Fibroblast of skin of scalp (primary cell): ENCODE results near the gene IL26.
"Not testable (repeated sequence)": the region's sequence is repeated elsewhere in the genome, so short reads cannot be mapped to it uniquely, and the experiment has no call there.

Experiments used
- DNase-seq: peaks from one replicate; pipeline ENCODE4 v3.0.0-alpha.2; 2013

Gene IL26

DNA sequence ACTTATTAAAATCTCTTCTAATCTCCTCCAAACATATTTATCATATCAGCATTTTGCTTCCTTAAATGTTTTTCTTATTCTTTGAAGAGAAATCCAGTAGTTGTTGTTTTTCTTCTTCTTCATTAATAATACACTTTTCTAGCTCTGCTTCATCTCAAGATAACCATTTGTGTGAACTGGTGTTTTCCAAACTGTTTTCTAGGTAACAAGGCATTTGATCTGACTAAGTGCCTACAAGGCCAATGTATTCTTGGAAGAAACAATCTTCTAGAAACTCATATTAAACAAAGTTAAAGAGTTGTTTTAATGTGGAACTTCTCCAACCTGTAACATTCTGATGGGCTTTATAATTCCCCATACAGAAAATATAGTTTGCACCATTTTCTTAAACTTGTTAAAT lies 35.3 kb downstream of the IL26 start:
- no peak for DNase-seq

DNA sequence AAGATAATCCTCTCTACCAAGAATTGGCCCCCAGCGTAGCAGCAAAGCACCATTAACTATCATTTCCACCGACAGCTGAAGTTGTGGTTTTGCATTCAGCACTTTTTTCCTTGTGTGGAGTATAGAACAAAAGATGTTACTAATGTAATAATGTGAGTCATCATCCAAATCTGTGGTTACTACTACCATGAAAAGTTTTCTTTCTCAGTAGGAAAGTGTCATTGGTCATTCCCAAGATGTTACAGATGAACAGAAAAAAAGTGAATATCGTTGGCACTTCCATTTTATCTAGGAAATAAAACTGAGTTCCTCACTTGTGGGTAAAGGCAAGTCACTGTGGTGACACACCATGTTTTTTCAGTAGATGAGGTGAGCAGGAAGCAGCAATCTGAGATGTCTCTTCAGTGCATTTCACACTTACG lies 35.8 kb downstream of the IL26 start:
- peak; percentile 73 for DNase-seq

DNA sequence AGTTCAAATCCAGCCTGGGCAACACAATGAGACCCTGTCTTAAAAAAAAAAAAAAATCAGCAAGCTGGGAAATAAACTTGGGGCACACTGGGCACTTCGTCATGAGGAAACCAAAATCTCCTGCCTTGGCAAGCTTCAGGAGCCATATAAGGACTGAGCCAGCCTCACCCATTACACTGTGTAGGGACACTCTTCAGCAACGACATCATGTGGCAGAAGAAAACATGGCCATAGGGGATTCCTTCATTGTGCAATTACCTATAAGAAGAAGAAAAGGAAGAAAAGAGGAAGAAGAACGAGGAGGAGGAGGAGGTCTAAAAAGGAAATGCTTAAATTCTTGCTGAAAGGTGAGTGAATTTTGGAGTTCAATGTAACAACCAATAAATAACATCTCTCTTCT lies 40.0 kb downstream of the IL26 start:
- DNase-seq, result no peak

DNA sequence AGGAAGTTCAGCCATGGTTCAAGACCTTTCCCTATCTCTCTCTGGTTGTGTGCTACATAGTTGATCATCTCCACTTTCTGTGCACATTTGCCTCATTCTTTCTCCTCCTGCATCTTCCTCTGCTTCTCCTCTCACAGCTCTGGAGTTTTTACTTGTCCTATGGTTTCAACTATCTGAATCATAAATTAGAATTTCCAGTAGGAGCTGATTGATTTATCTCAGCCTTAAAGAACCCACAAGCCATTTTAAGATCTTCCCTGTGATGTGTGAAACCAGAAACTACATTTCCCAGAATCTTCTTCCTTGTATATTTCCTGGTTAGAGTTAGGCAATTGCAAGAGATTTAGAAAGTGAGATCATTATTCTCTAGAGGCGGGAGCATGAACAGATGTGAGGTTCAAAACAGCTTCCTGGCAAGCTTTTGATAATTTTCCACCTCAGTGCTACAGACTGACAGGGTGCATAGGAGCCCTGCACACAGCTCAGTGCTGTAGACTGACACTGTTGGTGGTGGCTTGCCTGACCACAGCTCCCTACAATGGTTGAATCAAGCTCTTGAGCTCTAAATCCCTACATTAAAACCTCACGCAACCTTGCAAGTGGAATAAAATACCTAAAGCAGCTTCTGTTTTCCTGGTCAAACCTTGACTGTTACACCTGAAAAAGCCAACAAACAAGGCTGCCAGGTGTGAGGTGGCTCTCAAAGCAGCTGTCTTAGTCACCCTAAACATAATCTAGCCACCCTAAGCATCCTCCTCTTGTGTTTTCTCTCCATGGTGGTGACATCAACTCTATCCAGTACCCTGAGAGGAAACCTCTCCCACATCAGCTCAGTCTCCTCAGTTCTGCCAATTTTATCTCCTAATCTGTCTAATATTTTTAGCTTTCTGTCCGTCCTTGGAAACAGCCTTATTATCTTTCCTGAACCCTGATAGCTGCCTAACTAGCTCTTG lies 44.5 kb downstream of the IL26 start:
- DNase-seq, result peak; percentile 4

DNA sequence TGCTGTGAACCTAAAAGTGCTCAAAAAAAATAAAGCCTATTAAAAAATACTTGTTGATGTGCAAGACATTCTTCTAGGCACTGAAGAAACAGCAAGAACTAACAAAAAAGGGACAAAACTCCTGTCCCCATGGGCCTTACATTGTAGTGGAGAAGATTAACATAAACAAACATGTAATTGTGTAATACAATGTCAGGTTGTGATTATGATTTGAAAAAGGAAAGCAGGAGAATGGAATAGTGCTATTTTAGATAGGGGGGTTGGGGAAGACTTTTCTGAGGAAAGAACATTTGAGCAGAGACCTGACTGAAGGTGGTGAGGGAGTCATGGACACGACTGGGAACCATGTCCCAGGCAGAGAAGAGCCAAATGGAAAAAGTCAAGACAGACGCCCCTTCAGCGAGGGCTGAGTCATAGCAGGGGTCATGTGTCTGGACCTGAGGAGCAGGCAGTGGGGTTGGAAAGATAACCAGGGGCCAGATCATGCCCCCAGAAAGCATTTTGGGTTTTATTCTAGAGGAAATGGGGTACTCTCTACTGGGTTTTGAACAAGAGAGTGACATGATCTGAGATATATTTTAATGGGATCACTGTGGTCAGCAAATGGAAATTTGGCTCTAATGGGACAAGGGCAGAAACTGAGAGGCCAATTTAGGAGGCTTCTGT lies 46.7 kb downstream of the IL26 start:
- no peak for DNase-seq

DNA sequence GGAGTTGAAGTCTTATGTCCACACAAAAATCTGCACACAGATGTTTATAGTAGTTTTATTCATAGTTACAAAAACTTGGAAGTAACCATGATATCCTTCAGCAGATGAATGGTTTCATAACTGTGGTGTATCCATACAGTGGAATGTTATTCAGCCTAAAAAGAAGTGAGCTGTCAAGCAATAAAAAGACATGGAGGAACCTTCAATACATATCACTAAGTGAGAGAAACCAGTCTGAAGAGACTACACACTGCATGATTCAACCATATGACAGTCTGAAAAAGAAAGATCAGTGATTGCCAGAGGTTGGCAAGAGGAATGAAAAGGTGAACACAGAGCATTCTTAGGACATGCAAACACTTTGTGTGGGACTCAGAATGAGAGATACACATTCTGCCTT lies 47.4 kb downstream of the IL26 start:
- no peak for DNase-seq

DNA sequence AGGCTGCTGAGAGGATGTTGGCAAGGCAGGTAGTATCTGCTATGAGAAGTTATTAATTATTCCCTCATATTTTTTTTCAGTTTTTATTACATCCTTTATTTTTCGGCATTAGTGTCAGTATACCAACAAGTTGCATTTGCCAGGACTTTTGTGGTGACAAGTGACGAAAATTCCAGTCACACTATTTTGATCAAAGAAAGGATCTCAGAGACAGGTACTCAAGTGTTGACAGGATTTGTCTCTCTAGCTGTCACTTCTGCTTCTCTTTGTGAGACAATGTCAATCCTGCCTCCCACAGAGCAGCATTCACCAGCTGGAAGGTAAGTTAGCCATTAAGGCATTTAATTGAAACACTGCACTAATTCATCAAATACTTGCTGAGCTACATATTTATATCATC lies 48.0 kb downstream of the IL26 start:
- DNase-seq, result no peak

DNA sequence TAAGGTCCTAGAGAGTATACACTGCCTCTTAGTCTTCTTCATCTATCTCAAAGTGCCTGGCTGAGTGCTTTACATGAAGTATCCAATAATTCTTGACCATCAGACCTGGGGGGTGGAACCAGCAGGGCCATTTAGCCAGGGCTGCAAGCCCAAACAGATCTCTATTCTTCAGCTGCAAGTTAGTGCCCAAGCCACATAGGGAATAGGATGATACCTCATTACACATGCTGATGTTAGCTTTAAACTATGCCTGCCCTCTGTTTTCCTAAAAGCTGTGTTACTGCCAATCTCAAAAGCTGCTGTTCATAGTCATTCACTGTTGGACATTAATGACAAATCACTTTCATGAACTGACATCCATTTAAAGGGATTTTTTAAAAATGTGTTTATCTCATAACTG lies 49.4 kb downstream of the IL26 start:
- DNase-seq, result no peak

DNA sequence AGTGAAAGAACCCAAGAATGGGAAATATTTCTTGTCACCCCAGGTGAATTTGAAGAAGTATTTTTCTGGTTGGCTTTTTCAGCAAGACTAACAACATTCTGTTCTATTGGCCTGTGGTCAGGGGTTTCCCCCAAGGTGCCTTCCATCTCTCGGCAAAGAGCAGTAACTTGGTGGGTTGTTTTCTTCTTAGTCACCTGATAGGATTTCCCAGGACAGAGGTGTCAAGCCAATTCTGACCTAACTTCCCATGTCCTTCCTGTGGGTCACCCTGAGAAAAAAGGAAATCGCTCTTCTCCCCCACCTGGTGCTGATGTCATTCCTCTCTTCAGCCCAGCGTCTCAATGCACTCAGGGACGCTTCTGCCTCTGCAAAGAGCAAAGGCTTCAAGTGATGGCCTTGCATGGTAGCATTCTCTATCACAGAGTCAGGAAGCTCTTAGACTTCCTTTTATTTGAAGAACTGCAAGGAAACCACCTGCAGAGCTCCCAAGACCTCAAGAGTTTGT lies 50.0 kb downstream of the IL26 start:
- no peak for DNase-seq

DNA sequence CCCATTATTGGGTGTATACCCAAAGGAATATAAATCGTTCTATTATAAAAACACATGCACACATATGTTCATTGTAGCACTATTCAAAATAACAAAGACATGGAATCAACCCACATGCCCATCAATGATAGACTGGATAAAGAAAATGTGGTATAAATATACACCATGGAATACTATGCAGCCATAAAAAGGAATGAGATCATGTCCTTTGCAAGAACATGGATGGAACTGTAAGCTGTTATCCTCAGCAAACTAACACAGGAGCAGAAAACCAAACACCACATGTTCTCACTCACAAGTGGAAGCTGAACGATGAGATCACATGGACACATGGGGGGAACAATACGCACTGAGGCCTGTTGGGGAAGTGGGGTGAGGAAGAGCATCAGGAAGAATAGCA lies 50.8 kb downstream of the IL26 start:
- DNase-seq, result not testable (repeated sequence)

DNA sequence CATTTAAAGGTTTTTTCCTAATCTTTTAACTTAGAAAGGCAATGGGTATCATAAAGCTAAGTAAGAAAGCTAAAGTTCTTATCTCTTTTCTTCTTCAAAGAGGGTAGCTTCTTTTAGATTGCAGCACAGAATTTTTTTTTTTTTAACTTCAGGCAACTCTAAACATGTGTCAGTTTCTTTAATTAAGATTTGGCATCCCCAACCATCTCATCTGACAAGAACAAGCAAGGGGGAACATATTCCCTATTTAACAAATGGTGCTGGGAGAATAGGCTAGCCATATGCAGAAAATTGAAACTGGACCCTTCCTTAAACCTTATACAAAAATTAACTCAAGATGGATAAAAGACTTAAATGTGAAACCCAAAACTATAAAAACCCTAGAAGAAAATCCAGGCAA lies 51.8 kb downstream of the IL26 start:
- no peak for DNase-seq

DNA sequence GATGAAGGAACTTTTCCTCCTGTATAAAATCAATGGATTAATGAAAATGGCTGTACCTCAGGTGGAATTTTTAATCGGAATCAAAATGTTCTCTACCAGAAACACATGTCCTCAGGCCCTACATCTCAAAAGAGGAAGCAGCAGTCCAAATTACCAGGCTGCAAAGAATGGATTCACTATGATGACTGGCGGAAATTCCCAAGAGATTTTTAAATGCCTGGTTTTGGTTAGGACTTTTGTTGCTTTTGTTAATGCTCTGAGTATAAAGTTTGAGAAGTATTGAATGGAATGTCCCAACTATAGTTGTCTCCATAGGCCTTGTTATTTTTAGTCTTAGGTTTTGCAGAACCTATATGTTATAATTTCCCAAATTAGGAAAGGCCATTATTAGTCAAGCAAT lies 54.9 kb downstream of the IL26 start:
- peak; percentile 66 for DNase-seq

DNA sequence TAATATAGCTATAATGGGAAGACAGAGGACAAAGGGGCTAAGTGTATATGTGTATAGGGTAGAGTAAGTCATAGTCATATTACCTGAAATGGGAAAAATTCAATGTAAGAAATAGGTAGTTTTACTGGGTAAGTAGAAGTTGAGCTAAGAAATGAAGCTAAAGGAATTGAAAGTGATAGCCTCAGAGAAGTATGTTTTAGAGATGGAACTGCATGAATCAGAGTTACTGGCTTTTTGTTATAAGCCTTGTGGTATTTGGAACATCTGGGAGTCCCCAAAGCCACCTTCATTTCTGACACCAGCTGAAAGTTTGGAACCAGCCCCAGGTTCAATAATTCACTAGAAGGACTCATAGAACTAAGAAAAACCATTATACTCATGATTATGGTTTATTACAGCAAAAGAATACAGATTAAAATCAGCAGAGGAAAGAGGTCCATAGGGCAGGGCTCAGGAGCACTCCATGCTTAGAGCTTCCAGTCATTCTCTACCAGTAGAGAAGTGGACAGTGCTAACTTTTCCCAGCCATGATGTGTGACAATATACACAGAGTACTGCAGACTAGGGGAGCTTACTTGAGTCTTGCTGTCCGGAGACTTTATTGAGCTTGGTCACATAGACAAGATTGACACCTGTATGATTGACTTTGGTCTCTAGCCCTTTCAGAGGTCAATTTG lies 56.3 kb downstream of the IL26 start:
- DNase-seq, result no peak

DNA sequence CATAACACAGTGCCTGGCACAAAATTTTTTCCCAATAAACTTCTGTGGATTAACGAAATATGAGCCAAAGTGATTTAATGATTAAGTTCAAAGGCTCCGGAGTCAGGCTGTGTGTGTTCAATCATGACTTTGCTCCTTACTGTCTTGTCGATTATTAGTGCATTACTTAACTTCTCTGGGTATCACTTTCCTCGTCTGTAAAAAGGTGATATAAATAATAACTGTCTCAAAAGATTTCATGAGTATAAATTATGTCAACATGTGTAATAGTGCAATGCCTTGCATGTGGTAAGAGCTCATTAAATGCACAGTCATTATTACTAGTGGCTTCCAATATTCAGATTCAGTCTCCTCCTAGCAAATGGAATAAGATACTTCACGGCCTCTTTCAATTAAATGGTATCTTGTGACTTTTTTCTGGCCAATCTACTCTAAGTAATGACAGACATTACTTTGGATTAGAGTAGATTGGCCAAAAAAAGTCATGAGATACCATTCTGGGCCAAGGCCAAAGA lies 59.2 kb downstream of the IL26 start:
- DNase-seq, result no peak

DNA sequence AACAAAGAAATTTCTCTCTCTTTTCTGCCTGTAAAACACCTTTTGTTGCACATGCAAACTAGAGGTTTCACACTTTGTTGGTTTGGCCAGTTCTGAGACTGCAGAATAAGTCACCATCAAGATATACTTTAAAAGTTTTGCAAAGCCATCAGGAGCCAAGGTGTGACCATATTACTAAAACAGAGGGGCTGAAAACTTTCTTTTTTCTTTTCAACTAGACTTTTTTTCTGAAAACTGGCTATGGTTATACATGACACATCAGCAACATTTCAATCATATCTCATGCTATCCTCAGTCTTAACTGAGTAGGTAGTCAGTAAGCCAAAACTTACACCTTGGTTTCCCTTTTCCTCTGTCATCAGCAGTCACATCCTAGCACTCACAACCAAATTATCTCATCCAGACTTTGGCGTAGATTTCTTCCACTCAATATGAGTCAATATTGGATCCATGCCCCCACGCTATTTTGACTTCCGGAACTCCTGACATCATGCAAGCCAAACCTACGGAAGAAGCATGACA lies 62.0 kb downstream of the IL26 start:
- no peak for DNase-seq

DNA sequence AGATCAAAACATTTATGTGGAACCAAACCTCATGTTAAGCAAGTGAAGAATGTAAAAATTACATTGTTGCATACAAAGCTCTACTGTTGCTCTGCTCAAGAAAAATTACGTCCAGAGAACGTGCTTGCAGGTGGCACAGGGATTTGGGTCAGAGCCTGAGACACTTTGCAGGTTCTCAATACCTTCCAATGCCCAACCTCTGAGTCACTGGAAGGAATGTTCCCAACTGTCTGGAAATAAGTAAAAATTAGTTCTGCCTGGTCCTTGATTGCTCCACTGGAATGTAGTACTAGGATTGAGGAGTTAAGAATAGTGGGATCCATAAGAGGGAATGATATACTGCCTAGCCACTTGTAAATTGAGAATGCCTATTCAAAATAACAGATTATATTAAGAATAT lies 63.2 kb downstream of the IL26 start:
- DNase-seq, result no peak

DNA sequence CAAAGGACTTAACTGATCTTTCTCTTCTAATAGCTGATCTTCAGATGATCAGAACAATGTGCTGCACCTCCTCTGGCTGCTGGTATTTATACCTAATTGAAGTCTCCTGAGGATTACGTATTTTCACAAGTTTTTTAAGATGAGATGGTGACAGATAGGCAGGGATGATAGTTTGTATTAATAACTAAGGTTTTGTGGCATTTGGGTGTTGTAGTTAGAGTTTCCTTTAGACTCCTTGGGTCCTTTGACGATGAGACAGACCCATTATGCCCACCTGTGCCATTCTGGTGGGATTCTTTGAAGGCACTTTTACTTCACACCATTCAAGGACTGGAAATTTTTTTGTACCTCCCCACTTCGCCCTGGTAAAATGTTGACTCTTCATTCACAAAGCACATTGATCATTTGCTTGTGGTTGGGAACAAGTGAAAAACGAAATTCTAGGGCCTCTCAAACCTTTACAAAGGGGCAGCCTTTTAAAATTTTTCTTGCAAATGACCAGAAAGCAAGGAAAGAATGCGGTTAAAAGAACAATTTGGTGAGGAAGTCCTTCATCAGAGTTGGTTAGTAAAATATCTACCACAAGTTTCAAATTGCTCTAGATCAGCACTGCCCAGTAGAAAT lies 65.8 kb downstream of the IL26 start, which contains the start of gene IFNG:
Gene IFNG (minus strand): TSS at position 60 of the 624 bp plus-strand sequence. CDS start 125 bp downstream, outside the sequence.
- no peak for DNase-seq

DNA sequence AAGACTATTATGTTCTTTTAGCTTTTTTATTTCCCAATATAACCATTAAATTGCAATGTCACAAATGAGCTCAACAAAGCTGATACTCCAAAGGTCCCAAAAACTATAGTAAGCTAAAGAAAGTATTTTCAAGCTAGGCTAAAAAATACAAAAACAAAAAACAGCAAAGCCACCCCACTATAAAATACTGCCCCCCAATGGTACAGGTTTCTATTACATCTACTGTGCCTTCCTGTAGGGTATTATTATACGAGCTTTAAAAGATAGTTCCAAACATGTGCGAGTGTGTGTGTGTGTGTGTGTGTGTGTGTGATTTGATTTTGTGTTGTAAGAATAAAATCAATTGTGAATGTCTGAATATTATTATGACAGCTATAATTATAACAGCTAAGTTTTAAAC lies 67.2 kb downstream of the IL26 start:
- peak; percentile 24 for DNase-seq

DNA sequence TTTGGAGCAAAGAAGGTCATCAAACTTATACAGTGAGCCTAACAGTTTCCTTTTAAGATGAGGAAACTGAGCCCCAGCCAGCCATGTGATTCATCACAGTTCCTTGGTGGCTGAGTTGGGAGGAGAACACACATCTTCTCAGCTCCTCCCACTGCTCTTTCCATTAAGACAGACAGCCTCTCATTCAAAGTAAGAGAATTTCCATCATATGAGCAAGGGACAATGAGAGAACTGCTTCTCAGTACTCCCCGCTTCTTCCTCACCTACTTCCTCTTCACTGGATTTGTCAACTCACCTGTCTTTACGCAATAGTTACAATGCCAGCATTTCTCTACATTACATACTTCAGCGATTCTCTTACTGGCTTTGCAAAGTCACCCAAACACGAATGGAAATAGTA lies 68.2 kb downstream of the IL26 start:
- no peak for DNase-seq

DNA sequence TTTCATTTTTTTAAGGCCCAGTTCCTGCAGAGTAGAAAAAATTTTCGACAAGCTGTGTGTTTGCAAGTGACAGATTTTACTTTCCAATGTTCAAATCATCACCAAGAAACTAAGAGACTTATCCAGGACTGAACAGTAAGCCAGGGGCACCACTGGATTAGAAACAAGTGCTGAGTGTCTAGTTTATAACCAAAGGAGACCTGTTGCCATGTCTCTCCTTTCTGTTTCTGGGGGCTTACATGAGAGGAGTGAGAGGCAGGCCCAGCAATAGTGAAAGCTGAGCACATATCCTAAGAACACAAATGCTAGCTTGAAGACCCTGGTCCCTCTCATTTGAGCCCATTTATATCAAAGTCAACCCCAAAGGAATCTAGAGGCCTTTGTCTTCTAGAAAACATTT lies 69.0 kb downstream of the IL26 start:
- DNase-seq, result no peak

DNA sequence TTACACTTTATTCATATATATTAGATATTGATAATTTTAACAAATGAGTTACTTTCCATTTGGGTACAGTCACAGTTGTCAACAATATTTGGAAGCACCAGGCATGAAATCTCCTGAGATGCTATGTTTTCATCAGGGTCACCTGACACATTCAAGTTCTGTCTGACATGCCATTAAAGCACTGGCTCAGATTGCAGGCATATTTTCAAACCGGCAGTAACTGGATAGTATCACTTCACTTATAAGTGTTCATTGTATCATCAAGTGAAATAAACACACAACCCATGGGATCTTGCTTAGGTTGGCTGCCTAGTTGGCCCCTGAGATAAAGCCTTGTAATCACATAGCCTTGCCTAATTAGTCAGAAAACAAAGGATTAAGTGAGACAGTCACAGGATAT lies 70.8 kb downstream of the IL26 start:
- no peak for DNase-seq
